ENCODE results near the gene PTPRT. TPM values are rescaled to one million over a fixed set of nuclear protein-coding genes. Genes with fewer than 3 reads are reported as not detected.

PTPRT gene
- total and polyA plus RNA-seq, 12 donors, result 0.04 to 0.53 (median 0.22) TPM; not detected in 1

GRCh38 chr20:42502591-42502990, 687.1 kb downstream of the PTPRT start:
- H3K36me3 ChIP-seq, result no peaks in the 10 kb centered on the region
- no peak overlapping the region for H3K27ac ChIP-seq
- no peak for TF ChIP-seq CTCF (IDR thresholded peaks at IDR 0.05)
- no peak for DNase-seq
- no peak for ATAC-seq
- peaks cover 0 to 20% (median 6%) of the 10 kb centered on the region in 11 donors for H3K9me3 ChIP-seq
- no peaks in the 10 kb centered on the region for H3K27me3 ChIP-seq
- intact Hi-C loops (cut with DNase I), result no loop called here
- H3K4me1 ChIP-seq, result no peaks in the 10 kb centered on the region
- no peak overlapping the region for H3K4me3 ChIP-seq

GRCh38 chr20:42496595-42496994, 693.1 kb downstream of the PTPRT start:
- H3K27me3 ChIP-seq, result no peaks in the 10 kb centered on the region
- no peak overlapping the region for H3K4me3 ChIP-seq
- DNase-seq (no peak), ATAC-seq (no peak)
- peaks cover 0 to 6% (median 0%) of the 10 kb centered on the region in 9 donors for H3K4me1 ChIP-seq
- H3K9me3 ChIP-seq, result no peaks in the 10 kb centered on the region
- no peaks in the 10 kb centered on the region for H3K36me3 ChIP-seq
- TF ChIP-seq CTCF (IDR thresholded peaks at IDR 0.05), result no peak
- 79 to 83% methylated on average over 5 of the region's 5 CpGs for WGBS, 2 donors
- intact Hi-C loops (cut with DNase I), result no loop called here
- no peak overlapping the region for H3K27ac ChIP-seq

- no peak overlapping the region for H3K4me3 ChIP-seq
- intact Hi-C loops (cut with DNase I), result no loop called here
- no peak overlapping the region for H3K27ac ChIP-seq
- peaks cover 0 to 6% (median 0%) of the 10 kb centered on the region in 9 donors for H3K4me1 ChIP-seq
- no peaks in the 10 kb centered on the region for H3K27me3 ChIP-seq
- ATAC-seq (no peak), DNase-seq (no peak)
- WGBS, 2 donors, result 80 to 82% methylated on average over 4 of the region's 4 CpGs
- no peaks in the 10 kb centered on the region for H3K36me3 ChIP-seq
- no peaks in the 10 kb centered on the region for H3K9me3 ChIP-seq
- no peak for TF ChIP-seq CTCF (IDR thresholded peaks at IDR 0.05)
These were observed 695.4 kb downstream of the PTPRT start for GRCh38 chr20:42494290-42494689.

DNA sequence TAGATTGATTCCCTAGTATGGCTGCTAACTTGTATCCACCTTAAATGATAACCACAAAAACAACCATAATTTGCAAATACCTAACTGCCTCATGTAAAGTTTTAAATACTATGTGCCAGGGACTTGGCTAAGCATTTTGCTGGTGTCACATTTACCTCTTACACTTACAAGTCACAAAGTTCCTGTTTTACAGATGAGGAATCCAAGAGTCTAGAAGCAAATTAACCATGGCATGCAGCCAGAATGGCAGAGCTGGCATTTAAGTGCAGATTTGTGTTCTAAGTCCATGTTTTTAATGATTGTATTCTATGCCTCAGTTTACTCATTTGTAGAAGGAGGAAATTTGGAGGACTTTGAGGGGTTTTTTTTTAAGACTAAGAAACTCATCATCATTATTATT, 696.7 kb downstream of the PTPRT start:
- no peak for TF ChIP-seq CTCF (IDR thresholded peaks at IDR 0.05)

More for the DNA sequence above, 696.7 kb downstream of the PTPRT start:
- no peaks in the 10 kb centered on the region for H3K27me3 ChIP-seq
- DNase-seq (no peak), ATAC-seq (no peak)
- no peak overlapping the region for H3K27ac ChIP-seq
- no peak overlapping the region for H3K4me3 ChIP-seq
- H3K9me3 ChIP-seq, result no peaks in the 10 kb centered on the region
- no peaks in the 10 kb centered on the region for H3K36me3 ChIP-seq
- intact Hi-C loops (cut with DNase I), result no loop called here
- H3K4me1 ChIP-seq, result peaks cover 0 to 6% (median 0%) of the 10 kb centered on the region in 9 donors

All from heart right ventricle (tissue), 16 donors.